ENCODE measurements around the gene ZNF277.
"Not testable (repeated sequence)": the region's sequence is repeated elsewhere in the genome, so short reads cannot be mapped to it uniquely, and the experiment has no call there.

ZNF277 gene

GRCh38 chr7:112213735-112214134 lies 7.2 kb downstream of the ZNF277 start:
- DNase-seq = no peak

- no peak for DNase-seq
Measured at GRCh38 chr7:112214268-112214667, 7.8 kb downstream of the ZNF277 start.

GRCh38 chr7:112214883-112215282 lies 8.4 kb downstream of the ZNF277 start:
- DNase-seq = no peak

GRCh38 chr7:112215787-112216186 lies 9.3 kb downstream of the ZNF277 start:
- no peak for DNase-seq

GRCh38 chr7:112220877-112221434 lies 14.5 kb downstream of the ZNF277 start:
- DNase-seq = no peak

- DNase-seq = no peak
Measured at GRCh38 chr7:112223310-112223709, 16.8 kb downstream of the ZNF277 start.

GRCh38 chr7:112224186-112224585 lies 17.7 kb downstream of the ZNF277 start:
- DNase-seq = no peak

- DNase-seq = no peak
Measured at GRCh38 chr7:112225006-112225405, 18.5 kb downstream of the ZNF277 start.

GRCh38 chr7:112226701-112227276 lies 20.3 kb downstream of the ZNF277 start:
- no peak for DNase-seq

- no peak for DNase-seq
Measured at GRCh38 chr7:112228632-112229031, 22.1 kb downstream of the ZNF277 start.

GRCh38 chr7:112232212-112232978 lies 25.9 kb downstream of the ZNF277 start:
- no peak for DNase-seq

- no peak for DNase-seq
Measured at GRCh38 chr7:112233048-112233697, 26.7 kb downstream of the ZNF277 start.

GRCh38 chr7:112234147-112234546 lies 27.7 kb downstream of the ZNF277 start:
- no peak for DNase-seq

GRCh38 chr7:112236597-112236996 lies 30.1 kb downstream of the ZNF277 start:
- no peak for DNase-seq

GRCh38 chr7:112238330-112238729 lies 31.8 kb downstream of the ZNF277 start:
- DNase-seq = no peak

- DNase-seq = no peak
Measured at GRCh38 chr7:112238852-112239610, 32.5 kb downstream of the ZNF277 start.

- no peak for DNase-seq
Measured at GRCh38 chr7:112248598-112248997, 42.1 kb downstream of the ZNF277 start.

- DNase-seq = not testable (repeated sequence)
Measured at GRCh38 chr7:112249967-112250366, 43.5 kb downstream of the ZNF277 start.

- DNase-seq = no peak
Measured at GRCh38 chr7:112252141-112252540, 45.6 kb downstream of the ZNF277 start.

GRCh38 chr7:112252691-112253090 lies 46.2 kb downstream of the ZNF277 start:
- DNase-seq = no peak

GRCh38 chr7:112254156-112254555 lies 47.7 kb downstream of the ZNF277 start:
- no peak for DNase-seq

GRCh38 chr7:112254709-112255387 lies 48.4 kb downstream of the ZNF277 start:
- no peak for DNase-seq

GRCh38 chr7:112255388-112255720 lies 48.9 kb downstream of the ZNF277 start:
- no peak for DNase-seq

Data from NCI-H1092 treated with DMSO at 0.1 percent for 48 hours (cell line).